Endothelial cell of umbilical vein (primary cell): ENCODE measurements around the gene PTPRCAP. TPM values are rescaled to one million over a fixed set of nuclear protein-coding genes. Genes with fewer than 3 reads are reported as not detected.

ENCODE experiments used
- BruUV-seq: library from RNA; stranded (reverse); fragments of 400-500 nt; replicated peaks from 2 replicates; lab custom pipeline; 2021; lab: Mats Ljungman, UMichigan
- CTCF ChIA-PET: fragments of 300-600, 350-600 bp; sonication (Branson Sonifier 250); formaldehyde crosslinking; loops from one replicate; lab custom pipeline; 2021; ENCODE audit warnings: antibody characterized with exemption, inconsistent platforms; lab: Charles Lee
- POLR2A ChIA-PET: fragments of 300-600, 350-600 bp; sonication (Branson Sonifier 250); formaldehyde crosslinking; loops from one replicate; lab custom pipeline; 2021; ENCODE audit warnings: antibody characterized with exemption, inconsistent platforms; lab: Charles Lee
- DNase-seq: peaks from one replicate; pipeline ENCODE4 v3.0.0-alpha.2; 2011; ENCODE audit warnings: low read depth, low spot score
- FAIRE-seq: peaks from 2 replicates; lab custom pipeline; 2011; peaks lifted over from hg19 to GRCh38; lab: Jason Lieb, UNC
- H2AFZ ChIP-seq: 2 replicates; pipeline ENCODE4 v1.6.0; 2012; ENCODE audit warnings: low read depth, low read length, control low read depth, inconsistent platforms
- H3K27ac ChIP-seq: 2 replicates; pipeline ENCODE4 v1.5.1; 2011; ENCODE audit warnings: low read depth, mild to moderate bottlenecking, control low read depth, low read length, moderate library complexity; ENCODE audit not compliant: insufficient read depth
- H3K27me3 ChIP-seq, 2 experiments: 2 replicates each; pipeline versions ENCODE4 v1.6.0 to v1.6.1; 2011; ENCODE audit warnings: low read length in 2 of 2, mixed read lengths in 1 of 2; ENCODE audit not compliant: control insufficient read depth in 2 of 2, insufficient read depth in 2 of 2
- H3K36me3 ChIP-seq, 2 experiments: 2 replicates in 1 of 2; 3 replicates in 1 of 2; pipeline ENCODE4 v1.5.1; 2011; ENCODE audit warnings: low read length in 2 of 2, mild to moderate bottlenecking in 1 of 2, moderate library complexity in 1 of 2; ENCODE audit not compliant: control insufficient read depth in 2 of 2, insufficient read depth in 2 of 2; ENCODE audit errors: extremely low read depth in 1 of 2
- H3K4me1 ChIP-seq: 3 replicates; pipeline ENCODE4 v1.5.1; 2011; ENCODE audit warnings: mild to moderate bottlenecking, low read length; ENCODE audit not compliant: control insufficient read depth, insufficient read depth; ENCODE audit errors: extremely low read depth
- H3K4me2 ChIP-seq: 2 replicates; pipeline ENCODE4 v1.6.1; 2011; ENCODE audit warnings: low read length, control low read depth, mixed read lengths; ENCODE audit not compliant: insufficient read depth
- H3K4me3 ChIP-seq, 3 experiments: fragments of 200-600 bp in 1 of 3; sonication (generic), shearing (Covaris generic) in 1 of 3; replicated peaks in 1 of 3; 2 replicates each; pipeline ENCODE4 v1.5.1; 2011 to 2016; ENCODE audit warnings: control low read depth in 3 of 3, low read length in 3 of 3, mild to moderate bottlenecking in 2 of 3, inconsistent platforms in 1 of 3, low read depth in 1 of 3, moderate library complexity in 1 of 3; ENCODE audit not compliant: insufficient read depth in 1 of 3
- H3K79me2 ChIP-seq: 2 replicates; pipeline ENCODE4 v1.6.0; 2012; ENCODE audit warnings: low read length, inconsistent platforms; ENCODE audit not compliant: control insufficient read depth, insufficient read depth
- H3K9ac ChIP-seq: replicated peaks from 2 replicates; pipeline ENCODE3; 2011; ENCODE audit warnings: low read length, control low read depth; ENCODE audit not compliant: insufficient read depth; ENCODE audit errors: extremely low read depth
- H3K9me1 ChIP-seq: replicated peaks from 3 replicates; pipeline ENCODE4 v1.6.0; 2011; ENCODE audit warnings: mild to moderate bottlenecking, low read length; ENCODE audit not compliant: control insufficient read depth, insufficient read depth; ENCODE audit errors: extremely low read depth
- H3K9me3 ChIP-seq: replicated peaks from 2 replicates; pipeline ENCODE4 v1.5.1; 2012; ENCODE audit warnings: low read length, inconsistent platforms; ENCODE audit not compliant: control insufficient read depth, insufficient read depth
- H4K20me1 ChIP-seq: replicated peaks from 2 replicates; pipeline ENCODE3; 2011; ENCODE audit warnings: mild to moderate bottlenecking, low read length; ENCODE audit not compliant: control insufficient read depth, insufficient read depth; ENCODE audit errors: extremely low read depth
- CTCF ChIP-seq, 2 donors: IDR thresholded peaks; 1 replicate in 1 of 2; 2 replicates in 1 of 2; pipeline ENCODE4 v1.5.1; 2011; ENCODE audit warnings: low read length in 2 of 2, mild to moderate bottlenecking in 2 of 2, moderate library complexity in 2 of 2, control low read depth in 1 of 2, inconsistent platforms in 1 of 2, low read depth in 1 of 2; ENCODE audit not compliant: insufficient read depth in 1 of 2; ENCODE audit errors: extremely low read depth in 1 of 2
- EZH2 ChIP-seq: IDR thresholded peaks from 2 replicates; pipeline ENCODE4 v1.6.1; 2012; ENCODE audit warnings: borderline replicate concordance, low read depth, mild to moderate bottlenecking, moderate library complexity, low read length, inconsistent platforms; ENCODE audit not compliant: severe bottlenecking
- FOS ChIP-seq: IDR thresholded peaks from 2 replicates; pipeline ENCODE4 v1.6.1; 2011; ENCODE audit warnings: mild to moderate bottlenecking, low read length, moderate library complexity, borderline replicate concordance; ENCODE audit not compliant: insufficient read depth
- GATA2 ChIP-seq: IDR thresholded peaks from 2 replicates; pipeline ENCODE4 v1.7.0; 2011; ENCODE audit warnings: low read depth, mild to moderate bottlenecking, moderate library complexity, mixed read lengths, low read length; ENCODE audit not compliant: insufficient read length, insufficient read depth
- JUN ChIP-seq: IDR thresholded peaks from 2 replicates; pipeline ENCODE4 v1.6.1; 2011; ENCODE audit warnings: borderline replicate concordance, low read depth; ENCODE audit not compliant: insufficient read length, insufficient read depth
- MAX ChIP-seq: IDR thresholded peaks from 2 replicates; pipeline ENCODE4 v1.6.1; 2011; ENCODE audit not compliant: insufficient read depth, insufficient read length
- MYC ChIP-seq: IDR thresholded peaks from one replicate; pipeline ENCODE4 v1.6.1; 2011; ENCODE audit warnings: mild to moderate bottlenecking, low read depth, low read length
- POLR2A ChIP-seq: IDR thresholded peaks from 2 replicates; pipeline ENCODE4 v1.6.1; 2012; ENCODE audit warnings: low read depth, mild to moderate bottlenecking, control low read depth, low read length
- POLR2AphosphoS5 ChIP-seq: IDR thresholded peaks from 2 replicates; pipeline ENCODE4 v1.6.1; 2012; ENCODE audit warnings: low read depth, mild to moderate bottlenecking, control low read depth, low read length, moderate library complexity; ENCODE audit not compliant: insufficient read depth
- dilution Hi-C: fragments of 300-500 bp; cut with MboI; formaldehyde crosslinking; loops from one replicate; pipeline ENCODE4 v1.15.0; 2019; ENCODE audit warnings: low sequenced_read_pairs; ENCODE audit not compliant: extremely low pct_ligation_motif_present
- intact Hi-C: fragments of 100-400 bp; cut with micrococcal nuclease; formaldehyde crosslinking; loops from one replicate; pipeline ENCODE4 v1.10.0; 2022
- polyA plus RNA-seq, 4 experiments: library from polyadenylated mRNA; depleted of rRNA in 3 of 4; stranded (reverse) in 3 of 4; unstranded in 1 of 4; fragments of >200 nt; gene quantifications; 2 replicates each; pipeline versions ENCODE4 v1.2.1 to v1.2.3, GENCODE V29; 2011 to 2012; ENCODE audit warnings: missing spikeins in 1 of 4
- total RNA-seq: library from RNA; stranded (reverse); gene quantifications from 2 replicates; pipeline ENCODE4 v1.2.3, GENCODE V29; 2021

The PTPRCAP gene
- total and polyA plus RNA-seq, 2 donors (not counting 3 experiments of a cell fraction or from before 2014, with no cell fraction given): 3.6 TPM; not detected in 1

GRCh38 chr11:67392183-67392715 lies 45.2 kb downstream of the PTPRCAP start:
- no TSS peak for BruUV-seq
- dilution Hi-C loops: no loop called here

More at GRCh38 chr11:67392183-67392715, 45.2 kb downstream of the PTPRCAP start:
- Histone ChIP-seq H4K20me1 (no peaks in the 10 kb centered on the region), H3K4me2 (peak overlapping the region; percentile 60), H3K9me1 (no peaks in the 10 kb centered on the region), H3K9ac (peak overlapping the region; percentile 62), H3K79me2 (peaks cover 4% of the 10 kb centered on the region), H3K4me3 (peak overlapping the region; percentile 45 to 80 (median 68)), H3K27me3 (no peaks in the 10 kb centered on the region), H3K27ac (peak overlapping the region; percentile 19), H2AFZ (peak overlapping the region; percentile 87), H3K9me3 (no peaks in the 10 kb centered on the region), H3K4me1 (peaks cover 15% of the 10 kb centered on the region), H3K36me3 (peaks cover 0 to 5% of the 10 kb centered on the region in 2 experiments)
- peak; percentile 8 for FAIRE-seq
- no peak for DNase-seq
- POLR2A ChIA-PET: interaction anchor here (0.6 to 1.4 kb wide), 3 partner anchors 9 to 113 kb away, joined by 4 to 11 read pairs (median 8); partner anchors contain the start of genes PITPNM1 and PPP1CA
- CTCF ChIA-PET: interaction anchor here (0.7 to 4.8 kb wide), 13 partner anchors 9 to 113 kb away, joined by 3 to 32 read pairs (median 5); partner anchors contain the start of genes PITPNM1 and PPP1CA
- TF ChIP-seq POLR2AphosphoS5 (no peak), EZH2 (no peak), GATA2 (no peak), MAX (no peak), POLR2A (no peak), FOS (no peak), JUN (no peak), MYC (no peak), CTCF (IDR thresholded peaks at IDR 0.05; ENCODE audit: extremely low read depth in 1 of 2, insufficient read depth in 1 of 2, low read depth in 1 of 2, low read length in 2 of 2) (no peak)
- intact Hi-C loops: loop anchor here (1.0 kb wide), 1 partner anchor 9 kb away; the partner anchor contains the start of gene PPP1CA
